GM12873 (cell line): ENCODE measurements around the gene TCERG1L.

Experiments
- CTCF ChIP-seq: IDR thresholded peaks from 2 replicates; pipeline ENCODE4 v1.5.1; 2012; ENCODE audit warnings: low read depth, mild to moderate bottlenecking, moderate library complexity, low read length, control low read depth; ENCODE audit not compliant: insufficient read depth; ENCODE audit errors: missing control alignments

The TCERG1L gene

GRCh38 chr10:131180086-131180485, 131.4 kb downstream of the TCERG1L start:
- TF ChIP-seq CTCF, result no peak

DNA sequence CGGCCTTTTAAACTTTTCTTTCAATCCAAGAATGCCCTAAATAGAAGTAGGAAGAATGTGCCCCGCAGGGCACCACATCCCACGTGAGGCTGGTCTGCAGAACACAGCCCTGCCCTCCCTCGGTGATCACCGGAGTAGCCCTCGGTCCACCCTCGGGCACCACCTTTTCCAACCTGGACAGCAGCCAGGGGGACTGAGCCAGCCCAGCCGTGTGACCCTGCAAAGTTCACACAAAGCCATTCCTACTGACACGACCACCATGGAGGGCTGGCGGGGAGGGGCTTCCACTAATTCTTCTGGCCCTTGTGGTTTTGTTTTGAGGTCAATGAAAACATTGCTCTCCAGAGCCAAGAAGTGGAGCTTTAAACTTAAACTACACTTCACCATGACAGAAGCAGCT, 132.2 kb downstream of the TCERG1L start:
- no peak for TF ChIP-seq CTCF

DNA sequence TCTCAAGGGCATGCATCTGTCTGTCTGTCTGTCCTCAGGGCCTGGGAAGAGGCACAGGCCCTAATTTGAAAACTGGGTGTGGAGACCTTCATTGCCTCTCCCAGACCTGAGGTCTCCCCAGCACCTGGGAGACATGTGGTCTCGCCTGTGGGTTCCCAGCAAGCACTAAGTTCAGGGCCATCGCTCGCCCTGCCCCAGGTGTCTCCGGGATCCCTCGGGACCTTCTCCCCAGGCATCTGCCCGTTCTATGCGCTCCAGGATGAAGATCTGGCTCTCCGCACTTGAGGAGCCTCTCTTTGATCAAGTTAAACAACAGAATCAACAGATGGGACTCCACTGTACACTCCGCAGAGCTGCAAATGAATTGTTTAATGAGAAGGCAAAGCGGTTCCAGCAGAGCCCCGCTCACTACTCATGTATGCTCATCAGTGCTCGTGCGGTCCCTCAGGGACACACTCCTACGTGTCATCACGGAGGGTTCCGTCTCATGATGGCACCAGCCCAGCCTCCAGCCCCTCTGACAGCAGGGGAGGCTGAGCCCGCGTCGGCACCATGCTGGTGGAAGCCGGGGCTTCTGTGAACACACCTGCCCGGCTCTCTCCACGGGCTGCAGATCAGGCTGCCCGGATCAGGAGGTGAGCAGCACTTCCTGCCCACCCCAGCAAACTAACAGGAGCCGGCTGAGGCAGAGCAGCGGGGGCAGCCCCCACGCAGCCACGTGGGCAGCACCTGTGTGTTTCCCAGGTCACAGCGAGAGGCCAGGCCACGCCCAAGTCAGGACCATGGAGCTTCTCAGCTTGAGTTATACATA, 132.8 kb downstream of the TCERG1L start:
- TF ChIP-seq CTCF, result no peak

DNA sequence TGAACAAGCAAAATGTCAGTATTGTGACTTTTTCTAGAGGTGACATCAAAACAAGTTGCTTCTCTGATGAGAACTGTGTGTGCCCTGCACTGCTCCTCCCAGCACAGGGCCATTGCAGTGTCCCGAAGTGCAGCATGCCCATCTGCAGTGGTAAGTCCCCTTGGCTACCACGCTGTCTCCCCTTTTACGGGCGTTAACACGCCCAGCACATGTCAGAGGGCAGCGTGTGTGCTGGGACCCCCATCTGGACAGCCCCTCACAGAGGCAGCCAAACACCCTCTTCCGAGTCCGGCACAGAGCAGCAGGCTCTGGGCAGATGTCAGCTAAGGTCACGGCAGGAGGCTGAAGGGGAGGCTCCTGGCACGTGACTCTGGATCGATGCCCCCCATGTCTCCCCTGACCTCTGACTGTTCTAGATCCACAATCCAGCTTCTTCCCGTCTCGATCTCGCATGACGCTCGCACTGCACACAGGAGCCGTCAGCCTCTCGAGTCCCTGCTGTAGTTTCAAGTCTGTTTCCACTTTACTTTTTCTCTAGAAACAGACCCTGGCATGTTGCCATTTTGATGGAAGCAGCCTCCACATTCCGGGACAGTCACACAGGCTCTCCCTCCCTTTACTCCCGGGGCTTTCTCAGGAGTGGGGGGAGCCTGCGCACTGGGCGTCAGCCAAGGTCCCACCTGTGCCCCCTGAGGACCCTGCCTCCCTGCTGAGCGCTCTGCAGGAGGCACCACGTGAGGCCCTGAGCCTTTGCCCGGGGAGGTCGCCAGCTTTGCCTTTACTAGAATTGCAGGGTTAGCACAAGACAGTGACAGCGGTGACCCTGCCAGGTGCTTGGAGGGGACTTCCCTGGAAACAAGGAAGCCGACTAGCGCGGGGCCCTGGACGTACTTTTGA, 133.8 kb downstream of the TCERG1L start:
- TF ChIP-seq CTCF, result no peak

DNA sequence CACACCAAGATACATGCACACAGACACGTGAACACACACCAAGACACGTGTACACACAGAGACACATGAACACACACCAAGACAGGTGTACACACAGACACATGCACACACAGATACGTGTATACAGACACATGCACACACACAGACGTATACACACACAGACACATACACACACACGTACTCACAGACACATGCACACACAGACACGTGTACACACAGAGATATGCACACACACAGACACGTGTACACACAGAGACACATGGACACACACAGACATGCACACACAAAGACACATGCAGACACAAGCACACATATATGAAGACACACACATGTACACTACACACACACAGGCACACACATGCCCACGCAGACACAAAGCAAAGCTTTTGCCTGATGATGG, 134.6 kb downstream of the TCERG1L start:
- no peak for TF ChIP-seq CTCF

- no peak for TF ChIP-seq CTCF
These were observed 135.6 kb downstream of the TCERG1L start for GRCh38 chr10:131175891-131176290.
